HG02943 (cell line): ENCODE measurements around the gene MBD2.

Source experiments
- ATAC-seq: cut with Tn5 transposase; IDR thresholded peaks from one replicate; pipeline ENCODE4 v1.9.1; 2021; ENCODE audit warnings: mild to moderate bottlenecking, low read depth, moderate library complexity; ENCODE audit not compliant: unreplicated experiment

The MBD2 gene

GRCh38 chr18:54116541-54117257 lies 107.8 kb downstream of the MBD2 start:
- ATAC-seq = no peak

GRCh38 chr18:54112356-54112755 lies 112.1 kb downstream of the MBD2 start:
- ATAC-seq = no peak

- no peak for ATAC-seq
These were observed 115.3 kb downstream of the MBD2 start for GRCh38 chr18:54109131-54109683.

- ATAC-seq = no peak
These were observed 122.3 kb downstream of the MBD2 start for GRCh38 chr18:54102123-54102522.
